HG02981 (cell line): ENCODE results near the gene ARHGAP26.
A peak's percentile ranks its signal among the peaks of the same experiment; 100 is the strongest.
"Not testable (repeated sequence)": the region's sequence is repeated elsewhere in the genome, so short reads cannot be mapped to it uniquely, and the experiment has no call there.

Experiments used
- ATAC-seq: cut with Tn5 transposase; IDR thresholded peaks from one replicate; pipeline ENCODE4 v1.9.1; 2021; ENCODE audit warnings: mild to moderate bottlenecking, moderate library complexity; ENCODE audit not compliant: unreplicated experiment

ARHGAP26 gene

GRCh38 chr5:142977363-142978051 lies 207.3 kb downstream of the ARHGAP26 start:
- peak; percentile 72 for ATAC-seq

GRCh38 chr5:142978252-142978651 lies 208.1 kb downstream of the ARHGAP26 start:
- no peak for ATAC-seq

- no peak for ATAC-seq
These were observed 208.5 kb downstream of the ARHGAP26 start for GRCh38 chr5:142978726-142979125.

- ATAC-seq = no peak
These were observed 209.5 kb downstream of the ARHGAP26 start for GRCh38 chr5:142979636-142980035.

GRCh38 chr5:142981475-142981874 lies 211.3 kb downstream of the ARHGAP26 start:
- no peak for ATAC-seq

GRCh38 chr5:142981886-142982820 lies 212.0 kb downstream of the ARHGAP26 start:
- ATAC-seq = no peak

- no peak for ATAC-seq
These were observed 212.6 kb downstream of the ARHGAP26 start for GRCh38 chr5:142982821-142983200.

GRCh38 chr5:142984011-142984410 lies 213.8 kb downstream of the ARHGAP26 start:
- no peak for ATAC-seq

- no peak for ATAC-seq
These were observed 214.3 kb downstream of the ARHGAP26 start for GRCh38 chr5:142984525-142984924.

GRCh38 chr5:142989270-142989669 lies 219.1 kb downstream of the ARHGAP26 start:
- not testable (repeated sequence) for ATAC-seq

GRCh38 chr5:142990073-142990472 lies 219.9 kb downstream of the ARHGAP26 start:
- not testable (repeated sequence) for ATAC-seq

GRCh38 chr5:142994218-142994617 lies 224.0 kb downstream of the ARHGAP26 start:
- no peak for ATAC-seq

- ATAC-seq = not testable (repeated sequence)
These were observed 225.4 kb downstream of the ARHGAP26 start for GRCh38 chr5:142995621-142996020.

- no peak for ATAC-seq
These were observed 227.4 kb downstream of the ARHGAP26 start for GRCh38 chr5:142997591-142997990.

GRCh38 chr5:142998316-142999020 lies 228.3 kb downstream of the ARHGAP26 start:
- ATAC-seq = peak; percentile 30

GRCh38 chr5:143000551-143000950 lies 230.4 kb downstream of the ARHGAP26 start:
- not testable (repeated sequence) for ATAC-seq

GRCh38 chr5:143001764-143002351 lies 231.7 kb downstream of the ARHGAP26 start:
- ATAC-seq = no peak

GRCh38 chr5:143002459-143003327 lies 232.5 kb downstream of the ARHGAP26 start:
- peak; percentile 70 for ATAC-seq

- ATAC-seq = no peak
These were observed 233.1 kb downstream of the ARHGAP26 start for GRCh38 chr5:143003328-143003636.
